ENCODE results near the gene GRID1.

The GRID1 gene

DNA sequence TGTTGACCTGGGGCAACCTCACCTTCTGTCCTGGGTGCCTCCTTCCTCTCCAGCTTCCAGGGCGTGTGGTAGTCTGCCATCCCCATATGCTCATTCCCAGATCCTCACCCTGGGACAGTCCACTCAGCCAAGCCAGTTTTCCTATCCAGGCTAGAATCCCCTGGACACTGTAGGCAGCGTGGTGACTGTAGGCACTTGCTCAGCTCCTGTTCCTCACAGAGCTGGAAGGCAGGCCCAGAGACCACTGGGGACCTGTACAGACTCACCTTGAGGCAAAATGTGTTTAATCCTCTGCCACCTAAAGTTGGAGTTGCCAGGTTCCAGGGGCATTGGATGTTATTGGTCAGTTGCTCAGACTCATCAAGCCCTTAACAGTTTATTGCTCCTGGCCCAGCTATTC, 2.4 kb upstream of the GRID1 start:
- no peak for DNase-seq

GRCh38 chr10:86368046-86368445, 1.5 kb upstream of the GRID1 start:
- no peak for DNase-seq

DNA sequence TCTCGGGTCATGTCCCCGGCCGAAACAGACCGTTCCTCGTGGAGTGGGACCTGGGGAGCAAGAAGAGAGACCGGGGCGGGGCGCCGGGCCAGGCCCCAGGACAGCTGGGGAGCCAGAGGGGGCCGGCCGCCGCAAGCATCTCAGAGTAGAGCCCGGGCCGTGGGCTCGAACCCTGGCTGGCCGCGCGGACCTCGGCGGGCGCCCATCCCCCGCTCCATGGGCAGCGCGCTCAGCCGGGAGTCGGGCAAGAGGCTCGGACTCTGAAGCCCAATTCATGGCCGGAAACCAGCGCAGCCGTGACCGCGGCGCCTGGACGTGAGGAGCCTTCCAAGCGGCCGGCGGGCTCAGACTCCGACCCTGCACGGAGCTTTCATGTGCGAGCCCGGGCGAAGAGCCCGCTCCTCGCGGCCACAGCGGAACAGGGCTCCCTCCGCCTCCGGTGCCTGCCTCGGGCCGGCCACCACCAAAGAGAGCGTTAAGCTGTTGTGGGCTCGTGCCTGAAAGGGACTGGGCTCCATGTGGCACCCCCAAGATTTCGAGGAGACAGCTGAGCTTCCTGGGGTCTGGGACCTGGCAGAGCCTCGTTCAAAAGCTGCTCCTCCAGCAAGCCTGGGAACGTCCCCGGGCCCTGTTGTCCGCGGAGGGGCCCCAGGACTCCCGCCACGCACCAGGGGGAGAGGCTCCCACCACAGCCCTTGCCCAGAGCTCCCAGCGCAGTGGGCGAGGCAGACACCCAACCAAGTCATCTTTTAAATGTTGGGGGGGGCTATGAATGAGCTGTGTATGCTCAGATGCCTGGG, 757 bp upstream of the GRID1 start:
- no peak for DNase-seq

DNA sequence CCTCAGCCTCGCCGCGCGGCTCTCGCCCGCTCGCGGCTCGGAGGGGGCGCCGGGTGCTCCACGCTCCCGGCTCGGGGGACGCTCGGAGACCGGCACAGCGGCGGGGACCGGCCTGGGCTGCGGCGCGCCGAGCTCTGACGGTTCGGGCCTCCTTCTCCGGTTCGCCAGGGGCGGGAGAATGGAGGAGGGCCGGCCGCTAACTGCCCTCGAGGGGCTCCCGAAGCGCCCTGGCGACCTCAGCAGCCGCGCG, 232 bp upstream of the GRID1 start:
- DNase-seq: no peak

GRCh38 chr10:86365346-86366032, 1.1 kb downstream of the GRID1 start:
- DNase-seq: no peak

GRCh38 chr10:86364491-86365345, 1.9 kb downstream of the GRID1 start:
- no peak for DNase-seq

DNA sequence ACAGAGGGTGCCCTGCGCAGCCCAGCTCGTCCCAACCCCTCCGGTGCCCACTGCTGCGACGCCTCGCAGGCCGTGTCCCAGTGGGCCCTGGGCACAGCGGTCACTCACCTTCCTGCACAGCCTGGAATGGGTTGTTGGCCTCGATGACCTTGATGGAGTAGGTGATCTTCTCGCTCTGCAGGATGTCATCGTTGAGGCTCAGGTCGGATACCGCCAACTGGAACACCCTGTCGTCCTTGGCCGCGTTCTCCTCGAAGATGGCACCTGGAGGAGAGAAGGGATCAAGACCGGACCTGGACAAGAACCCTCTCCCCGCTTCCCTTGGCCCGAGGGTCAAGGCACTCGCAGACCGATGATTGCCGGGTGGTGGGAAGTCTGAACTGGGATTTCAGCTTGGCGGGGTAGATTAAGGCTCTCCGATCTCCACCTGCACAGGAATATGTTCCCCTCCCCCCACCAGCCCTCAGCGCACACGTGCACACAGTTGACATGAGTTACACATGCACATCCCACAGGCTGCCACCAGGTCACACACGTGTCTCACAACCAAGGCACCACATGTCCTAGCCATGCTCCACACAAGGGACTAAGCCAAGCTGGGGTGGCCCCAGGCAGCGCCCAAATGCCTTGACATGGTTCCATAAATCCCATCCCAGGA, 2.6 kb downstream of the GRID1 start:
- DNase-seq: no peak

- DNase-seq: no peak
These were observed 3.3 kb downstream of the GRID1 start for GRCh38 chr10:86363184-86363832.

GRCh38 chr10:86362586-86363183, 3.9 kb downstream of the GRID1 start:
- no peak for DNase-seq

DNA sequence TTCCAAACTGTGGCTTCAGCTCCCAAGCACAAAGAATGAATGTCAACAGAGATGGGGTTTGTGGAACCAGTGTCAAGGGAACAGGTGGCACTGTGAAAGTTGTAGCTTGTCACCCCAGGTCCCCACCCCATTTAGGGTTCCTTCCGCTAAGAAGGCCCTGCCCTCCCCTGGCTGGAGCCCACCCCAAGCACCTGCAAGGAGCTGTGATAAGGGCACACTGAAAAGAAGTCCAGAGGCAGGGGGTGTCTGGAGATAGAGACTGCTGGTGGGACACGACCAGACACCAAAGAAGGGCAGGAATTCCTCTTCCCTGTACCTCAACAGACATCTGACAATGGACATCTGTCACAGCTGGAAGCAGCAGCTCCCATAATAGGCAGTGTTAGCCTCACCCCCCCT, 4.5 kb downstream of the GRID1 start:
- DNase-seq: no peak

GRCh38 chr10:86361156-86362128, 5.2 kb downstream of the GRID1 start:
- DNase-seq: no peak

DNA sequence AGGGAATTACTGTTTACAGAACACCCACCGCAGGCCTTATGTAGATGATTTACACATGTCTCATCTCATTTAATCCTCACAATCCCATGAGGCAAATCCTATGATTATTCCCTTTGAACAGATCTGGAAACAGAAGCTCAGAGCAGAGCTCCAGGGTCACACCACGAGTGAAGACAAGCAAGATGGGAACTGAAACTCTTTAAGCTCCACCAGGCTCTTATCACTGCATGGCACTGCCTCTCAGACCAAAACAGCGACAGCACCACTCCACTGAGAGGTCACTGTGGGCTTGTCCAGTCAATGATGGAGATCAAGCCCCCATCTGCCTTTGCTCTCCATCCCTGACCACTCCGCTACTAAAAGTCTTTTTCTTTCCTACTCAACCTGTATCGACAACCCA, 5.9 kb downstream of the GRID1 start:
- DNase-seq: no peak

GRCh38 chr10:86359954-86360353, 6.6 kb downstream of the GRID1 start:
- no peak for DNase-seq

DNA sequence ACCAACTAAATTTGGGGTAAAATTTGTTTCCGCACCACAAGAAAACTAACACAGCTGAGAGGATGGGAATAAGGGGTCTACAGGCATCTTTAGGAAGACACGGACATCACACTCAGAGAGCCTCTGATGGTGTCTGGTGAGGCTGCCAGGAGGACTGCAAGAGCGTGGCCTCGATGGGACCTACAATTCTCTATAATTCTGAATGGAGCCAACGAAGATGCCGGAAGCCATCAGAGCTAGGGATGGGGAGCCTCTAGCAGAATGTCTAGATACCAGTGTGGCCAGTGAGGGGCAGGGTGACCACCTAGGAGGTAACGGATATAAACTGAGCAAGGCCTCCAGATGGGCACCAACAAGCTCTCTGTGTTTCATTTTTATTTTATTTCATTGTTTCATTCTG, 7.5 kb downstream of the GRID1 start:
- DNase-seq: no peak

DNA sequence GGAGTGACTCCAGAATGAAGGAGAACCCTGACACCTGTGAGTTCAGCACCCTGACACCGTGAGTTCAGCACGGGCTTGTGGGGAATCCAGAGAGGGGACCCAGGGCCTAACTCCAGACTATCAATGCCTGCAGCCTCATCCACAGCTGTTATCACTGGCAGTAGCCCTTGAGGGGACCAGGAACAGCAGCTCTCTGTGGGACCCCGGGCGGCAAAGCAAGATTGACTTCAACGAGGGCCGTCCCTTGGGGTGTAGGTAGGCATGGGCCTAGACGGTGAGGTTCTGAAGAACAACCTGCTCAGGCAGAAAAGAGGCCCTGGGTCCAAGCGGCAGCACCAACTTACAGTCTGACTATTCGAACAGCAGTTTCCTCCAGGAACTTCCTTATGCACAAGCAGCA, 8.9 kb downstream of the GRID1 start:
- DNase-seq: no peak

DNA sequence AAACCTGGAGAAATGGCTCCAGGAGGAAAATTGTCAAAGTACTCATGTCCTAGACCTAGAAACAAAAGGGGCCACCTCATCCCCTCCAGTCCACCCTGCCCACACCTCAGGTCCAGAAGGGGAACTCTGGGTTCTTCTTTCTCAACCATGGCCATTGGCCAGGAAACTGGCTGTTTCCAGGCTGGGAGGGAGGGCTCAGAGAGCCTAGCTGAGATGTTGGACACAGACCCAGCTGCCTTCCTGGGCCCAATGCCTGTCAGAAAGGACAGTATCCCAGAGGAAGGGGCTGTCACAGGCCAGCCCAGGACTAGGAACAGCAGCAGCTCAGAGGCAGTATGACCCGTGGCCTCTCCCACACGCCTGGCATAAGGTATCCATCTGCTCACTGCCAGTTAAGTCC, 9.6 kb downstream of the GRID1 start:
- DNase-seq: no peak

- no peak for DNase-seq
These were observed 10.3 kb downstream of the GRID1 start for GRCh38 chr10:86356296-86356695.

DNA sequence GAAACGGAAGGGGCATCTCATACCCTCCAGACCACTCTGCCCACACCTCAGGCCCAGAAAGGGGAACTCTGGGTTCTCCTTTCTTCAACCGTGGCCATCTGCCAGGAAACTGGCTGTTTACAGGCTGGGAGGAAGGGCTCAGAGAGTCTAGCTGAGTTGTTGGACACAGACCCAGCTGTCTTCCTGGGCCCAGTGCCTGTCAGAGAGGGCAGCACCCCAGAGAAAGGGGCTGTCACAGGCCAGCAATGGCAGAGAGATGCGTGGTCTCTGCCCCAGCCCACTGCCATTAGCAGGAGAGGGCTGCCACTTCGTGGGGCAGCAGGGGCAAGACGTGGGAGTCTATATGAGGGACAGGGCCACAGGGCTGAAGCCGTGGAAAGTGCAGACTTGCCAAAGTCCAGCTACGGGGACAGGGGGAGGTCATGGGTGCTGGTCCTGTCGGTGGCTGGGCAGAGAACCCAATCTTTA, 11.0 kb downstream of the GRID1 start:
- no peak for DNase-seq

- DNase-seq: no peak
These were observed 11.6 kb downstream of the GRID1 start for GRCh38 chr10:86354761-86355540.

Data from stimulated activated CD8-positive, alpha-beta memory T cell treated with anti-CD3 and anti-CD28 coated beads, Interleukin-4, amount 100 ng/mL, for 48 hours (primary cell).